ENCODE data around the gene PIGU.

The PIGU gene

DNA sequence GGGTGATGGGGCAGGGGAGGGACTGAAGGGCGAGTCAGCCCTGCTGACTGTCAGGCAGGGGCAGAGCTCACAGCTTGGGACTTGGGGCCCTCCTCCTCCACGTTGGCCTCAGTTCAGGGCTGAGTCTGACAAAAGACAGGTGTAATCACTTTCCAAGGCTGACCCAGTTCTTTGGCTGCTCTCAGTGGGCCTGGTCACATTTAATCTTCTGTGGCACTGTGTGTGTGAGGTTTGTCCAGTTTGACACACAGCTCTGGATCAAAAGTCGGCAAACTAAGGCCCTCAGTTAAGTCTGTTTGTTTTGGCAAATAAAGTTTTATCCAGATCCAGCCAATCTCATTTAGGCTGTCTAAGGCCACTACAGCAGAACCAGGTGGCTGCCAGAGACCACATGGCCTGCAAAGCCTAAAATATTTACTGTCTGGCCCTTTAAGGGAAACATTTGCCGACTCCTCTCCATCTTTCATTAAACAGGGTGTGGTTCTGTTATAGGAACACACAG is 123.5 kb downstream of the PIGU start:
- no peak for DNase-seq

DNA sequence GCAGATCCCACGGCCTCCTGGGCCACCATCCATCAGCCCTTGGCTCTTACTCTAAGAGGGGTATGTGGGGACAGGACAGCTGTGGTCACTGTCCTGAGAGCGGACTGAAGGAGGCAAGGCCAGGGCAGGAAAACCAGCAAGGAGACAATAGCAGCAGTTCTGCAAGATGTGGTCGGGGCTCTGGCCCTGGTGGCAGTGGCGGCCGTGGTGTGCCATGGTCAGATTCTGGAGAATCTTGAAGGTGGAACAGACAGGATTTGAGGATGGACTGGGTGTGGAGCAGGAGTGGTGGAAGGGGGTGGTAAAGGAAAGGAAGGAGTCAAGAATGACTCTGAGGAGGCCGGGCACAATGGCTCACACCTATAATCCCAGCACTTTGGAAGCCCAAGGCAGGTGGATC is 124.3 kb downstream of the PIGU start:
- no peak for DNase-seq

DNA sequence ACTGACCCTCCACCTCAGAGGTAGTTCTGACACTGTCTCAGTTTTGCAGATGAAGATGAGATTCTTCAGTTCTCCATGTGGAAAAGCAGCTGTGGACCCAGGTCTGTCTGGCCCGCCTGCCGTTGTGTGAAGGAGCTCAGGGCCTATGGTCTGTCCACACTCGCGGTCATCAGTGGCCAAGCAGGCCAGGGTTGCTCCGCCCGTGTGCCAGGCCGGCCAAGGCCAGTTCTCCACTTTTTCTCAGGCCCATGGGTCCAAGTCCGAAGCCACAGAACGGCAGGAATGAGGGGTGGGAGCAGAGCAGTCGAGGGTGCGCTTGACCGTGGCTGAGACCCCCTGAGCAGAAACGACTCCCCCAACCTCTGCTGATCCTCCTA is 127.0 kb downstream of the PIGU start:
- no peak for DNase-seq

GRCh38 chr20:34549291-34549928 is 127.5 kb downstream of the PIGU start:
- no peak for DNase-seq

DNA sequence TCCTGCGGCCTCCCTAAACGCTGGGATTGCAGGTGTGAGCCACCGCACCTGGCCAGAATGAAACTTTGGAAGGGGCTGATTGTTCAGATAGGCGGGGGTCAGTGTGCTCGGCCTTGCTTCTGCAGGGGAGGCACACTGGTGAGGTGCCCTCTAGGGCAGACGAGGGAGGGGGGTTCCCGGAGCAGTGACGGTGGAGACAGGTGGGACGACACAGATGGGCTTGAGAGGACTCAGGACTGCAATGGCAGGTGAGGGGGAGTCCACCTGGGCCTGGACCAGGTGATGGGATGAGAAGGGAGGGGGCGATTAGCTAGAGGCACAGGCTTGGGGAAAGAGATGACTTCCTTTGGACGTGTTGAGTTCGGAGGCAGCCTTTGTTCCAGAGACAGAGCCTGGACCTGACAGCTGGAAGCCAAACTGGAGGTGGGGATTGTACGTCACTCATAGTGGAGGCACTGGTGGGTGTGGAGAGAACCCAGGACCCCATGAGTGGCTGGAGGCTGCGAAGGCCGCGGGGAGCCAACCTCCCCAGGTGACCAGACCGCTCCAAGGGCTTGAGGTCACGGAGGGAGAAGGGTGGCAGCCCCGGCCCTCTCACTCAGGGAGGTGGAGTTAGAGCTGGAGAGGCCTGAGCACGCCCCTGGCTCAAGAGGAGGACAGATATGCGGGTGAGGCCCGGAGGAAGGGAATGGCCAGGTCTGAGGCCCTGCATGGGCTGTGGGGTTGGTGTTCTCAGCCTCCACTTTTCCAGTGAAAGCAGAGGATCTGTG is 128.9 kb downstream of the PIGU start:
- no peak for DNase-seq

DNA sequence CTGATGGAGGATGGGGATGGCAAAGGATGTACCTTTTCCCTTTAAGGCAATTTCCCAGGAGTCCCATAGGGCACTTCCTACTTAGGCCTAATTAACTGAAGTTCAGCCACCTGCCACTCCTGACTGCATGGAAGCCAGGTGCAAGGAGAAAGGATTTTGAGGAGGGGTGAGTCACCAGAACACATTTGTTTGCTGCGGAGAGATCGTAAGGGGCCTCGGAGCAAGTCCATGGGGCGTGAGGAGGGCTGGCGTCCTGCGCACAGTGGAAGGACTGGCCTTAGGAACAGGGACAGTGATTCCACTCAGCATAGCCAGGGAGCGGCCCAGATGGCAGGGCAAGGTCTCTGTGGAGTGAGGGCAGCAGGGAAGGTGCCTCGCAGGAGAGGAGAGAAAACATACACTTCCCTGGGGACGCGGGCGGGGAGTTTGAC is 130.1 kb downstream of the PIGU start:
- no peak for DNase-seq

DNA sequence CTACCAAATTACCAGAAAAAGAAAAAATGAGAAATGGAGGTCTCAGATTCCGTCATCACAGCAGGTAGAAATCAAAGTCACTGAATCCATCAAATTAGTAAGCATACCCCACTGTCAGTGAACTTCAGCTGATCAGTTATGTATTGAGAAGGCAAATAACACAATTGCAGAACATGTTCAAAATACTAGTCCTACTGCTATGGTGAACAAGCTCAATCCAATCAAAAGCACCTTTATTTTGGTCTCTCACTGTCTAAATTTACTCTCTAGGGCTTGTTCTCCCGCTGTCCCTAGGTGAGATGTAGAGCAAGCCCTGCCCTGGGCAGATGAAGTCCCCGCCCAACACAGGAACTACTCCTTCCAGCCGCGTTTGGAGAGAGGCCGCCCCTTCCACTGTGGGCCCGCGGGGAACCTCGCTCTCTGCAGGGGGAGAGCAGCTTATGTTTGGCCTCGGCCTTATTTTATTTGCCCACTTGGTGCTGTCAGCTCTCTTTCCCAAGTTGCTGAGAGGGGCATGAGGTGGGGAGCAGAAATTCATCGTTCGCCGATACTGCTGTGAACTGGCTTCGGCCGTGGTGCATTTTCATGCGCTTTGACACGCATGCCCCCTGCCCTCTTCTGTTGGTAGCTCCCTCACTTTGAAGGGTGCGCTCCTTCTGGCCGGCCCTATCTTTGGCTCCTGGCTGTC is 132.6 kb downstream of the PIGU start:
- no peak for DNase-seq

DNA sequence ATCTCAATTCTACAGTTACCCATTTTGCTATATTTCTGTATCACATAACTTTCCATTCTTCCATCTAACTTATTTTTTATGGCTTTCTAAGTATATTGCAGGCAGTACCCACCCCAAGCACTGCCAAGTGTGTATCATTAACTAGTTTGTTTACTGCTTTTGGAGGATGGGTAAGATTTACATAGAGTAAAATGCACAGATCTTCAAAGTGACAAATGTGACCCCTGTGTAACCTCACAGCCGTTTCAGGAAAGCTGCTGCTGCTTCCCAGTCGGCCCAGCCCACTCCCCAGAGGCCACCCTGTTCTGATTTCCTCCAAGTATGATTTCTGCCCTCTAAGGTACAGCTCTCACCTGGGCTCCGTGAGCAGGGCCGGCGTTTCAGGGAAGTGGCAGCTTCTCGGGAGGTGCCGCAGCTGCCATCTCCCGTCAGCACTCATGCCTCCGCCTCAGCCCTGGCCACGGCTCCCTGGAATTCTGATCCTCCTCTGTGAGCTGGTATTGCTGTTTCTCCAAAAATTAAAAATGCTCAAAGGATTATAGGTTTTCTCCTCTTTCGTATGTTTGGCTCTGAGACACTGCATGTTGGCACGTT is 133.3 kb downstream of the PIGU start:
- no peak for DNase-seq

DNA sequence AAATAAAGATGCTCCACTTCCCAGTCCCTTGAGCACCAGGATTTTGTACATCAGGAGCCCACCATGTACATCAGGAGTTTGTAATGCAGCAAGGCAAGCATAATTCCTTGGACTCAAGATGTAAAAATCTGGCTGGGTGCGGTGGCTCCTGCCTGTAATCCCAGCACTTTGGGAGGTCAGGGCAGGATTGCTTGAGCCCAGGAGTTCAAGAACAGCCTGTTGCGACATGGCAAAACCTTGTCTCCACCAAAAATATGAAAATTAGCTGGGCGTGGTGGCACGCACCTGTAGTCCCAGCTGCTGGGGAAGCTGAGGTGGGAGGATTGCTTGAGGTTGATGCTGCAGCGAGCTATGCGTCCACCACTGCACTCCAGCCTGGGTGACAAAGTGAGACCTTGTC is 134.5 kb downstream of the PIGU start:
- no peak for DNase-seq

DNA sequence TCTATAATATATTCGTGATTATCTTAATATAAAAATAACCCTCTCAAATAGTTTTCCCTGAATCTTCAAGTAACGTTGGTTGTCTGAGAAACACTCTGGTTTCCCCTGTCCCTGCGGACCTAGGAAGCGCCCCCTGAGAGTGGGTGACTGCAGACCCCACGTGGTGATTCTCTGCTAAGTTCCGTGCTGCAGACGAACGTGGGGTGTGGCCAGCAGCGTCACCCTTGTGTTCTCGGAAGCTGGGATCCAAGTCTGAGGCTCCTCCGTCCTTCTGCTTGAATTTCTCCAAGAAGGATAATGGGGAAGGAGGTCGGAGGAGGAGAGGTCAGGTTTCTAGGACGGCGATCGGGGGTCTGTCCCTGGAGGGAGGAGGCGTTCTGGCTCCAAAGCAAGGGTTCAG is 135.0 kb downstream of the PIGU start:
- DNase-seq = no peak

DNA sequence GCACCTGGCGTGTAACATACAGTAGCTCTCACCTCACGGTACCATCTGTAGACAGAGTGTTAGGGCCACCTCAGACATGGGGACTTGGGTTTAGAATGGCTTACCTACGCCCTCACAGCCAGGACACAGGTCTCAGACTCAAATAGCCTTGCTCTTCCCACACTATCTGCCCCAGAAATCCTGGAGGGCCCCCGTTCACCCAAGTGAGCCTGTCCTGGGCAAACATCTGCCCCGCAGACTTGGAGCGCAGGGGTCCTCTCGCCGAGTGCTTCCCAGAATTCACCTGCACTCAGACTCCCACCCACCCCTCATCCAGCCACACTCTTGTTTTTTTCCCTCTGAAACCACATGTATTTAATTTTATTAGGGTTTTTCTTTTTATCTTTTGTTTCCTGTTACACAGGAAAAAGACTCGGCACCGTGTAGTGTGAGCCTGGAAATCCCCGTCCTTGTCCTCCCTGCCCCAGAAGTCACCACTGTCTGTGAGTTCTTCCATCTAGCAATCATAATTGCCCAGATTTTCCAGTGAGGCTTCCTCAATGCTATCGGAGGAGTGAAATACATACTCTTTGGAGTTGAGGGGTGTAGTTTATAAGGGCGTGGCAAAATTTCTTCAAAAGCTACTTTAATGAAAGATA is 135.5 kb downstream of the PIGU start:
- DNase-seq = no peak

DNA sequence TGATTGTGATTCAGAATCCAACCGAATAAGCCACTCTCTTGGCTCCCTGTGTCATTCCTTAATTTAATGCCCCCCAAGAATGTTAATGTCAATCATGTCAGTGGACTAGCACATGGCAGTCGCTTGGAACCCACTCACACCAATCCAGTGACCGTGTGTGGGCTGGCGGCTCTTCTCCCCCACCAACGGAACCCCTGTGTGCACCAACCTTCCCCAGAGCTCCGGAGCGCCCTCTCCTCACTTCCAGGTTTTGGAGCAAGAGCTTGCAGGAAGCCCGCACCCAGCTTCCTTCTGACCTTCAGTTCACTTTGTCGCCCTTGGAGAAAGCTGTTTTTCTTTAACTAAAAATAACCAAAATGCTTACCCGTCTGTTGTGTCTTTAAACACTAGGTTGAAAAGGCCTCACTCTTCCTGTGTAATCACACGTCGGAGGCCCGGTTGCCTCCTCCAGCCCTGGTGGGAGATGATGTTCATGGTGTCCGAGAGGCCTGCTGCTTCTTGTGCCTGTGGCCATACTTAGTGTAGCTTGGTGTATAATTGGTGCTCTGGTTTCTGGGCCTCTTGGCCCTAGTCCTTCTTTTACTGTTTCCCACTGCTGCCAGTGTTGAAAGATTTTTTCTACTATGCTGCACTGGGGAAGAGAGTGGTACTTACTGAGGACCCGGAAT is 136.2 kb downstream of the PIGU start:
- no peak for DNase-seq

GRCh38 chr20:34539756-34540155 is 137.1 kb downstream of the PIGU start:
- DNase-seq = no peak

- DNase-seq = peak; percentile 46
Measured at GRCh38 chr20:34538671-34539123, 138.2 kb downstream of the PIGU start.

GRCh38 chr20:34537651-34538050 is 139.2 kb downstream of the PIGU start:
- no peak for DNase-seq

DNA sequence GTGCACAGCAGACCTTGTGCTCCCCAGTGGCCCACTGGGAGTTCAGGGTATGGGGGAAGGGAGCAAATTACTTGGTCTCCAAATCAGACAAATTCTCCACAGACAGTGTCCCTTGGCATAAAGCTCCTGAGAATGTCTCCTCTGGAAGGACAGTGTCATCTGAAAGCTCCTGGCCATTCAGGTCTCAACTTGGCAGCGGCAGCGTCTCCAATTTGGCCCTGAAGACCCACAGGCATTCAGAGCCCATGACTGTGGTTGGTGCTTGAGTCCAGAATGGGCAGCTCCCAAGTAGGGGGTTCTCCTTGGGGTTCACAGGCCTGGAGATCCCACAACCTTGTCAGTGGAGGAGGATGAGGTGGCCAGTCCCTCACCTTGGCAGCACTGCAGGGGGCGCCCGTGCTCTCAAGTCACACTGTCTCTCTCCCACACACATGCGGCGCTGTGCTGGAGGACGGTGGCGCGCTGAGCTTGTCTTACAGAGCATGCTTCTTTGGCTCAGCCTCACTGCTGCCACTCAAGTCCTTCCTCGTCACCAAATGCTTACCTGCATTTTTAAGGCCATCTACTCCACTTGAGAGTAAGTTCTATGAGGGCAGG is 140.0 kb downstream of the PIGU start:
- peak; percentile 36 for DNase-seq

- no peak for DNase-seq
Measured at GRCh38 chr20:34535857-34536256, 141.0 kb downstream of the PIGU start.

DNA sequence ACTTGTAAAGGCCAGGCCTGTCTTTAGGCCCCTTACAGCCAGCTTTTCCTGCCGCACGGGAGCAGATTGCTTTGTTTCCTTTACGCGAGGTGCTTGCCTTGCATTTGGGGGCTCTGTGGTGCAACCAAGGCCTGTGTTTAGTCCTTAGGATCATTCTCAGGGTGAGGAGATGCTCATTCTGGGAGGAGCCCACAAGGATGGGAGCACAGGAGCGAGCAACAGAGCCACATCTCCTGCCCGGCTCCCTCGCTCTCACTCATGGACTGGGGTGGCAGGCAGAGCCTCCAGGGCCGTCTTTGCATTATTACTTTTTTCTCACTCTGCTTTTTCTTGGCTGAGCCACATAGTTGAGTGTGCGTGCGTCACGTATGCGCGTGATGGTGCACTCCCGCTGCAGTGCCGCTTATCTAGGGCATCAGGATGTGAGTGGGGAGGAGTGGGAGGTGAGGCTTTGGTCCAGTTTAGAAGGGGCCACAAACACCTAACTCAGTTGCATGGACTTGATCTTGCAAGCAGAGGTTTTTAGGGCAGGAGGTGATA is 141.5 kb downstream of the PIGU start:
- no peak for DNase-seq

DNA sequence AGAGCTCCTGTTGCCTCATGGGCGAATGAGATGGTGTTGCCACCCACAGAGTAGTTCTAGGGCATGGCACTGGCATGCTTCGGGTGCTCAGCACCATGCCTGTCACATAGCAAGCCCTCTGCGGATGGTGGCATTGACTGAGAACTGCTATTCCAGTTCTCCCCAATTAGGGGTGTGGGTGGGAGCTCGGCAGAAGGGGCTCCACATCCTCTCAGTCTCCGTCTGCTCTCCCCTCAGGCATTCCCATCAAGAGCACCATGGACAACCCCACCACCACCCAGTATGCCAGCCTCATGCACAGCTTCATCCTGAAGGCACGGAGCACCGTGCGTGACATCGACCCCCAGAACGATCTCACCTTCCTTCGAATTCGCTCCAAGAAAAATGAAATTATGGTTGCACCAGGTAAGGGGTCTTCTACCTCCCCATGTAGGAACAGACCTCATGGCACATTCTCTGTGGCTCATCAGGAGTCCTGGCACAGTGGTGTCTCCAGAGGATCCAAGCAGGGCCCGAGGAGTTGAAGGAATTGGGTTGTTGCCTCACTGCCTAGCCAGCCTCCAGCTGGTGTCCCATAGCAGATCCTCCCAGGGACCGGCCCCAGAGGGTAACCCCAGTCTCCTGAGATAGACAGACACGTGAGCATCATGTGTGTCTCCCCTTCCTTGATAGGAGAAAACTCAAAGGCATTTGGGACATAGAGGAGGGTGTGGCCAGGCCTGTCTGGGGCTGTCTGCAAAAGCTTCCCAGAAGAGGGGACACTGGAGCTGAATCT is 142.3 kb downstream of the PIGU start:
- DNase-seq = no peak

DNA sequence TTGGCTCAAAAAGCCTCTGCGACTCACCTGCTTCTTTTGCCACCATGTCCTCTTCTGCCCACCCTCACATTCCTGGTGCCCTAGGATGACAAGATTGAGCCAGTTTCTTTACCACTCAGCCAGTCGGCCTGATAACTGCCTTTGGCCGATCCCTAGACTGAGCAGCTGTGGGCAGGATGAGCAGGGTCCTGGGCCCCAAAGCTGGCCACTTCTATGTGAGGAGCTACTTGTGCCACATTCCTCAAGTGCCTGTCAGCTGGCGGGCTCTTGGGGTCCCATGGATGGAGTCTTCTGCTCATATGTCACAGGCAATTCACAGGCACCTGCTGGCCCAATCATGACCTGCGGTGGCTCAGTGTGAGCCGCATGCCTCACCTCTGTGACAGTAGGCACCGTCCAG is 144.1 kb downstream of the PIGU start:
- no peak for DNase-seq

- DNase-seq = no peak
Measured at GRCh38 chr20:34532320-34532719, 144.6 kb downstream of the PIGU start.
